Heart right ventricle (tissue), 16 donors: Measurements from ENCODE around the gene MYO5B. TPM values are rescaled to one million over a fixed set of nuclear protein-coding genes. Genes with fewer than 3 reads are reported as not detected.
"Not testable (repeated sequence)": the region's sequence is repeated elsewhere in the genome, so short reads cannot be mapped to it uniquely, and the experiment has no call there.

Source experiments
- ATAC-seq, 8 donors: fragments of 200-7000 bp; cut with Tn5 transposase; one replicate each; pipeline ENCODE4 v1.9.1; 2020; ENCODE audit warnings: mild to moderate bottlenecking in 8 of 8, moderate library complexity in 8 of 8, moderate number of reproducible peaks in 1 of 8
- DNase-seq, 2 donors: peaks; one replicate each; pipeline ENCODE4 v3.0.0-alpha.2; 2020
- H3K27ac ChIP-seq, 10 donors: fragments of 200-600 bp; sonication (generic) in 2 of 10; one replicate each; pipeline versions ENCODE4 v1.5.0 to v1.8.0; 2020 to 2022; ENCODE audit warnings: mild to moderate bottlenecking in 3 of 10
- H3K27me3 ChIP-seq, 7 donors: fragments of 200-600 bp; one replicate each; pipeline ENCODE4 v1.8.0; 2021 to 2022; ENCODE audit warnings: mild to moderate bottlenecking in 2 of 7
- H3K36me3 ChIP-seq, 9 donors: fragments of 200-600 bp; sonication (generic) in 1 of 9; one replicate each; pipeline versions ENCODE4 v1.5.0 to v1.8.0; 2020 to 2022; ENCODE audit warnings: mild to moderate bottlenecking in 2 of 9
- H3K4me1 ChIP-seq, 9 donors: fragments of 200-600 bp; sonication (generic) in 1 of 9; one replicate each; pipeline versions ENCODE4 v1.5.0 to v1.8.0; 2020 to 2022; ENCODE audit warnings: mild to moderate bottlenecking in 4 of 9
- H3K4me3 ChIP-seq, 10 donors: fragments of 200-600 bp; sonication (generic) in 2 of 10; one replicate each; pipeline versions ENCODE4 v1.5.0 to v1.8.0; 2020 to 2022; ENCODE audit warnings: mild to moderate bottlenecking in 7 of 10, moderate library complexity in 2 of 10
- H3K9me3 ChIP-seq, 11 donors: fragments of 200-600 bp in 10 of 11; sonication (generic) in 2 of 11; one replicate each; pipeline versions ENCODE4 v1.5.0 to v1.8.0; 2013 to 2022; ENCODE audit warnings: mild to moderate bottlenecking in 2 of 11, control low read depth in 1 of 11, moderate library complexity in 1 of 11
- WGBS, 2 donors: extraction: QIAGEN DNeasy Blood & Tissue Kit; methylation state at CpG; one replicate each; pipeline ENCODE4 v1.1.7; 2013; ENCODE audit warnings: inconsistent platforms in 1 of 2; 5-methylcytosine and 5-hydroxymethylcytosine counted together
- intact Hi-C, 10 donors: fragments of 100-400 bp; cut with DNase I; formaldehyde crosslinking; loops; one replicate each; pipeline versions ENCODE4 v1.11.1 to v1.14.2; 2022
- polyA plus RNA-seq, 2 donors: library from polyadenylated mRNA; stranded (reverse); fragments of 200-250 nt; gene quantifications; one replicate each; pipeline ENCODE4 v1.2.3, GENCODE V29; 2013
- total RNA-seq, 10 donors: library from RNA; stranded (reverse); fragmentation: NEBNext Ultra II Directional in 3 of 10; extraction: Animal tissue kit (Norgen Biotek cat#: 25700) in 3 of 10; gene quantifications; one replicate each; pipeline versions ENCODE4 v1.2.1 to v1.2.4, GENCODE V29; 2021 to 2023
- TF ChIP-seq, protein P1 (sequence below), 9 donors: fragments of 200-600 bp; sonication (generic) in 2 of 9; IDR thresholded peaks; one replicate each; pipeline versions ENCODE4 v1.5.0 to v1.8.0; 2021 to 2022; ENCODE audit warnings: antibody characterized with exemption in 9 of 9, mild to moderate bottlenecking in 5 of 9, moderate library complexity in 1 of 9
- donor health status: Arrhythmogenic right ventricular cardiomyopathy.
- donor health status: ischemic (EF 13 %, LVEDD 7.1; RV severe dilation, severe dysfunction).
- donor health status: healthy with polysubstance abuse.
- donor health status: DM: no; HTN: yes; CAD: no.
- donor health status: DM: no; HTN: no; CAD: no.
- donor health status: ischemic (EF 25% LVEDD 6.9; RV normal size, moderate dysfunction).
- donor health status: ischemic (EF 25% LVEDD 5.7; RV mildly dilated, moderate dysfunction).
- donor health status: healthy.
- donor health status: DM: yes; HTN: yes; CAD: no.
- donor health status: Ischemic cardiomyopathy.
- donor health status: ischemic (EF 35%, LVEDD 5.7; RV mildly dilated, moderate dysfunction).
- donor health status: nonischemic (EF 11% LVEDD 7.7; RV severe dilation, severe dysfunction).
- donor health status: DM: yes; HTN: yes; CAD: no.
- donor health status: PGD.
- donor health status: ischemic (EF 29% LVEDD 5.4; RV normal size, mild dysfunction).
- donor health status: nonischemic (EF 23%, LVEDD 6.1; RV moderate dilation, normal function).

MYO5B gene
- total and polyA plus RNA-seq, 12 donors: 0.20 to 3.7 (median 0.93) TPM

DNA sequence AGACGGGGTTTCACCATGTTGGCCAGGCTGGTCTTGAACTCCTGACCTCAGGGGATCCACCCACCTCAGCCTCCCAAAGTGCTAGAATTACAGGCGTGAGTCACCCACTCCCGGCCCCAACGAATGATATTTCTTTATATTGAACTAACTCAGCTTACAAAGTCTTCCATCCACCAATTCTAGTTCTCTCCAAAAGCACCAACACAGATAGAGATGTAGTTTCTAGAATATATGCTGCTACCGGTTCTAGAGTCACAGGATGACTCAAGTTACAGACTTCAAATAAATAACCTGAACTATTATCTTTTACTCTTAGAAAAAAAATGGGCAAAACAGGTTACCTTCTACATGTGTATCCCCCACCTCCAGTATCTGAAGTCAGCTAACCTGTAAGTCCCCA lies 390.9 kb downstream of the MYO5B start:
- Histone ChIP-seq H3K4me1 (peaks cover 0 to 21% (median 5%) of the 10 kb centered on the region in 9 donors), H3K27ac (no peak overlapping the region), H3K4me3 (no peak overlapping the region), H3K36me3 (peaks cover 0 to 23% (median 0%) of the 10 kb centered on the region in 9 donors), H3K27me3 (no peaks in the 10 kb centered on the region), H3K9me3 (peaks cover 0 to 14% (median 4%) of the 10 kb centered on the region in 11 donors)
- 97% methylated on average over 5 of the region's 5 CpGs for WGBS, 2 donors
- DNase-seq (no peak), ATAC-seq (no peak)
- intact Hi-C loops: no loop called here
- TF ChIP-seq, protein P1, sequence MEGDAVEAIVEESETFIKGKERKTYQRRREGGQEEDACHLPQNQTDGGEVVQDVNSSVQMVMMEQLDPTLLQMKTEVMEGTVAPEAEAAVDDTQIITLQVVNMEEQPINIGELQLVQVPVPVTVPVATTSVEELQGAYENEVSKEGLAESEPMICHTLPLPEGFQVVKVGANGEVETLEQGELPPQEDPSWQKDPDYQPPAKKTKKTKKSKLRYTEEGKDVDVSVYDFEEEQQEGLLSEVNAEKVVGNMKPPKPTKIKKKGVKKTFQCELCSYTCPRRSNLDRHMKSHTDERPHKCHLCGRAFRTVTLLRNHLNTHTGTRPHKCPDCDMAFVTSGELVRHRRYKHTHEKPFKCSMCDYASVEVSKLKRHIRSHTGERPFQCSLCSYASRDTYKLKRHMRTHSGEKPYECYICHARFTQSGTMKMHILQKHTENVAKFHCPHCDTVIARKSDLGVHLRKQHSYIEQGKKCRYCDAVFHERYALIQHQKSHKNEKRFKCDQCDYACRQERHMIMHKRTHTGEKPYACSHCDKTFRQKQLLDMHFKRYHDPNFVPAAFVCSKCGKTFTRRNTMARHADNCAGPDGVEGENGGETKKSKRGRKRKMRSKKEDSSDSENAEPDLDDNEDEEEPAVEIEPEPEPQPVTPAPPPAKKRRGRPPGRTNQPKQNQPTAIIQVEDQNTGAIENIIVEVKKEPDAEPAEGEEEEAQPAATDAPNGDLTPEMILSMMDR (IDR thresholded peaks at IDR 0.05): no peak

DNA sequence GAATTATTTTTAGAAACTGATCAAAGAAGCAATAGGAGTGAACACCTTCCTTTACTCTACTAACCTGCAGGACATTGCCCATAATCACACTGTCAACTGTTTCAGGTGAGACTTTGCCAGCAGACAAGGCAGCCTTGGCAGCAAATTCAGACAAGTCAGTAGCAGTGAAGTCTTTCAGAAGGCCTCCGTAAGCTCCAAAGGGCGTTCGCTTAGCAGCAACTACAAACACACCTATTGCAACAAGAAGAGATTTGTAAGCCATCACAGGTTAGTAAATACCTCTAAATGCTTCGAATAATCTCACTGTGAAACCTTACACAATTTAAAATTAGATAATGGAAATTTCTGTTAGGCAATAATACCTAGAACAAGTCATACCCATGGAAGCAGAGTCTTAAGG lies 392.3 kb downstream of the MYO5B start:
- DNase-seq (no peak), ATAC-seq (no peak)
- Histone ChIP-seq H3K4me1 (peaks cover 0 to 21% (median 4%) of the 10 kb centered on the region in 9 donors), H3K4me3 (no peak overlapping the region), H3K27me3 (no peaks in the 10 kb centered on the region), H3K9me3 (no peaks in the 10 kb centered on the region), H3K27ac (no peak overlapping the region), H3K36me3 (peaks cover 0 to 34% (median 0%) of the 10 kb centered on the region in 9 donors)
- intact Hi-C loops: no loop called here
- TF ChIP-seq, protein P1 (IDR thresholded peaks at IDR 0.05): no peak
- 76 to 84% methylated on average over 4 of the region's 4 CpGs for WGBS, 2 donors

DNA sequence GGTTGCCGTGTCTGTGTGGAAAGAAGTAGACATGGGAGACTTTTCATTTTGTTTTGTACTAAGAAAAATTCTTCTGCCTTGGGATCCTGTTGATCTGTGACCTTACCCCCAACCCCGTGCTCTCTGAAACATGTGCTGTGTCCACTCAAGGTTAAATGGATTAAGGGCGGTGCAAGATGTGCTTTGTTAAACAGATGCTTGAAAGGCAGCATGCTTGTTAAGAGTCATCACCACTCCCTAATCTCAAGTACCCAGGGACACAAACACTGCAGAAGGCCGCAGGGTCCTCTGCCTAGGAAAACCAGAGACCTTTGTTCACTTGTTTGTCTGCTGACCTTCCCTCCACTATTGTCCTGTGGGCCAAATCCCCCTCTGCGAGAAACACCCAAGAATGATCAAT lies 394.5 kb downstream of the MYO5B start:
- DNase-seq, H3K4me3 ChIP-seq, ATAC-seq, H3K9me3 ChIP-seq, intact Hi-C loops, H3K27me3 ChIP-seq, H3K27ac ChIP-seq: not testable (repeated sequence)
- Histone ChIP-seq H3K4me1 (peaks cover 0 to 14% (median 4%) of the 10 kb centered on the region in 9 donors), H3K36me3 (peaks cover 0 to 55% (median 7%) of the 10 kb centered on the region in 9 donors)
- WGBS, 2 donors: 59 to 76% methylated on average over 4 of the region's 5 CpGs

DNA sequence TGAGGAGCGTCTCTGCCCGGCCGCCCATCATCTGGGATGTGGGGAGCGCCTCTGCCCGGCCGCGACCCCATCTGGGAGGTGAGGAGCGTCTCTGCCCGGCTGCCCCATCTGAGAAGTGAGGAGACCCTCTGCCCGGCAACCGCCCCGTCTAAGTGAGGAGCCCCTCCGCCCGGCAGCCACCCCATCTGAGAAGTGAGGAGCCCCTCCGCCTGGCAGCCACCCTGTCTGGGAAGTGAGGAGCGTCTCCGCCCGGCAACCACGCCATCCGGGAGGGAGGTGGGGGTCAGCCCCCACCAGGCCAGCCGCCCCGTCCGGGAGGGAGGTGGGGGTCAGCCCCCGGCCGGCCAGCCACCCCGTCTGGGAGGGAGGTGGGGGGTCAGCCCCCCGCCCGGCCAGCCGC lies 395.1 kb downstream of the MYO5B start:
- not testable (repeated sequence) for ATAC-seq, H3K9me3 ChIP-seq, H3K4me3 ChIP-seq, H3K27ac ChIP-seq, H3K27me3 ChIP-seq, DNase-seq
- H3K36me3 ChIP-seq: peaks cover 0 to 62% (median 7%) of the 10 kb centered on the region in 9 donors
- WGBS, 2 donors: 93 to 99% methylated on average over 8 to 16 of the region's 29 CpGs
- H3K4me1 ChIP-seq: peaks cover 0 to 12% (median 4%) of the 10 kb centered on the region in 9 donors
- intact Hi-C loops: loop anchor here in 1 of 10 donors (10.0 kb wide), 1 partner anchor 55 kb away; no protein-coding TSS in a partner anchor

DNA sequence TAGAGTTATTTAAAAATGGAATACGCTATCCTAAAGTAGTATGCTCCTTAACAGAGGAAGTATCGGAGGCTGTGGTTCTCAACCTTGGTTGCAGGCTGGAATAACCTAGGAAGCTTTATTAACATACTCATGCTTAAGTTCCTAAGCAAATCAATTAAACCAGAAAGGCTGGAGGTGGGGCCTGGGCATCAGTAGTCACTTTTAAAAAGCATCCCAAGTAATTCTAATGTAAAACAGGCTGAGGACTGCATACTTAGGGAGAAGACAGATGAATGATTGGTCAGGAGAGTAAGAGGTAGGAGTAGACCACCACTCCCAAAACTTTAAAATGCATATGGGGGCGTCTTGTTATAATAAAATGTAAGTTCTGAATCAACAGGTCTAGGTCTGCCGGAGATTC lies 396.9 kb downstream of the MYO5B start:
- Histone ChIP-seq H3K4me3 (no peak overlapping the region), H3K27me3 (no peaks in the 10 kb centered on the region), H3K4me1 (peaks cover 0 to 6% (median 0%) of the 10 kb centered on the region in 9 donors), H3K27ac (no peak overlapping the region), H3K36me3 (peaks cover 0 to 80% (median 17%) of the 10 kb centered on the region in 9 donors), H3K9me3 (no peaks in the 10 kb centered on the region)
- TF ChIP-seq, protein P1 (IDR thresholded peaks at IDR 0.05): no peak
- DNase-seq (no peak), ATAC-seq (no peak)
- WGBS, 2 donors: 97 to 98% methylated on average over 4 of the region's 4 CpGs
- intact Hi-C loops: loop anchor here in 1 of 10 donors (10.0 kb wide), 1 partner anchor 57 kb away; no protein-coding TSS in a partner anchor
